Activated naive CD8-positive, alpha-beta T cell (primary cell): ENCODE data around the gene DAZAP1.
"Not testable (repeated sequence)": the region's sequence is repeated elsewhere in the genome, so short reads cannot be mapped to it uniquely, and the experiment has no call there.

Source experiments
- H3K27ac Mint-ChIP-seq: one replicate; pipeline ENCODE4 v1.8.0; 2021; ENCODE audit warnings: mixed read lengths
- H3K27me3 Mint-ChIP-seq: one replicate; pipeline ENCODE4 v1.8.0; 2021; ENCODE audit warnings: mixed read lengths
- H3K36me3 Mint-ChIP-seq: one replicate; pipeline ENCODE4 v1.8.0; 2021; ENCODE audit warnings: mixed read lengths
- H3K4me1 Mint-ChIP-seq: one replicate; pipeline ENCODE4 v1.8.0; 2021; ENCODE audit warnings: low read depth, mixed read lengths
- H3K4me3 Mint-ChIP-seq: one replicate; pipeline ENCODE4 v1.8.0; 2021; ENCODE audit warnings: mild to moderate bottlenecking, mixed read lengths
- H3K9me3 Mint-ChIP-seq: one replicate; pipeline ENCODE4 v1.8.0; 2021; ENCODE audit warnings: low read depth, mixed read lengths

The DAZAP1 gene

GRCh38 chr19:1410136-1410786, 2.9 kb downstream of the DAZAP1 start:
- Mint-ChIP-seq H3K27ac (peak overlapping the region; percentile 98), H3K27me3 (no peaks in the 10 kb centered on the region), H3K36me3 (peaks cover 2% of the 10 kb centered on the region), H3K9me3 (no peaks in the 10 kb centered on the region), H3K4me3 (peak overlapping the region; percentile 97), H3K4me1 (peaks cover 57% of the 10 kb centered on the region)

- Mint-ChIP-seq H3K27ac (peak overlapping the region; percentile 98), H3K27me3 (no peaks in the 10 kb centered on the region), H3K9me3 (no peaks in the 10 kb centered on the region), H3K4me1 (peaks cover 61% of the 10 kb centered on the region), H3K36me3 (peaks cover 2% of the 10 kb centered on the region), H3K4me3 (peak overlapping the region; percentile 97)
Observed at GRCh38 chr19:1410789-1411188, 3.4 kb downstream of the DAZAP1 start.

GRCh38 chr19:1411255-1412191, 4.1 kb downstream of the DAZAP1 start:
- H3K36me3 Mint-ChIP-seq = peaks cover 2% of the 10 kb centered on the region
- H3K9me3 Mint-ChIP-seq = no peaks in the 10 kb centered on the region
- H3K27me3 Mint-ChIP-seq = no peaks in the 10 kb centered on the region
- peaks cover 63% of the 10 kb centered on the region for H3K4me1 Mint-ChIP-seq
- H3K4me3 Mint-ChIP-seq = peak overlapping the region; percentile 97
- H3K27ac Mint-ChIP-seq = peak overlapping the region; percentile 98

- Mint-ChIP-seq H3K9me3 (no peaks in the 10 kb centered on the region), H3K27me3 (no peaks in the 10 kb centered on the region), H3K36me3 (peaks cover 2% of the 10 kb centered on the region), H3K4me1 (peaks cover 67% of the 10 kb centered on the region), H3K27ac (no peak overlapping the region), H3K4me3 (peak overlapping the region; percentile 69)
Observed at GRCh38 chr19:1412323-1412923, 5.0 kb downstream of the DAZAP1 start.

GRCh38 chr19:1412995-1413800, 5.8 kb downstream of the DAZAP1 start:
- no peaks in the 10 kb centered on the region for H3K9me3 Mint-ChIP-seq
- peaks cover 2% of the 10 kb centered on the region for H3K36me3 Mint-ChIP-seq
- peak overlapping the region; percentile 59 for H3K4me3 Mint-ChIP-seq
- no peaks in the 10 kb centered on the region for H3K27me3 Mint-ChIP-seq
- peaks cover 69% of the 10 kb centered on the region for H3K4me1 Mint-ChIP-seq
- H3K27ac Mint-ChIP-seq = peak overlapping the region; percentile 70

GRCh38 chr19:1416014-1416841, 8.8 kb downstream of the DAZAP1 start:
- H3K36me3 Mint-ChIP-seq = no peaks in the 10 kb centered on the region
- H3K9me3 Mint-ChIP-seq = no peaks in the 10 kb centered on the region
- no peaks in the 10 kb centered on the region for H3K27me3 Mint-ChIP-seq
- H3K4me1 Mint-ChIP-seq = peaks cover 48% of the 10 kb centered on the region
- H3K27ac Mint-ChIP-seq = peak overlapping the region; percentile 76
- peak overlapping the region; percentile 47 for H3K4me3 Mint-ChIP-seq

GRCh38 chr19:1417145-1417544, 9.8 kb downstream of the DAZAP1 start:
- H3K27ac Mint-ChIP-seq = no peak overlapping the region
- no peaks in the 10 kb centered on the region for H3K36me3 Mint-ChIP-seq
- H3K4me1 Mint-ChIP-seq = peaks cover 39% of the 10 kb centered on the region
- no peak overlapping the region for H3K4me3 Mint-ChIP-seq
- no peaks in the 10 kb centered on the region for H3K9me3 Mint-ChIP-seq
- no peaks in the 10 kb centered on the region for H3K27me3 Mint-ChIP-seq

- Mint-ChIP-seq H3K27me3 (no peaks in the 10 kb centered on the region), H3K36me3 (no peaks in the 10 kb centered on the region), H3K4me1 (peaks cover 36% of the 10 kb centered on the region), H3K4me3 (no peak overlapping the region), H3K9me3 (no peaks in the 10 kb centered on the region), H3K27ac (peak overlapping the region; percentile 50)
Observed at GRCh38 chr19:1417681-1418495, 10.5 kb downstream of the DAZAP1 start.

- Mint-ChIP-seq H3K4me3 (no peak overlapping the region), H3K27ac (no peak overlapping the region), H3K9me3 (no peaks in the 10 kb centered on the region), H3K36me3 (no peaks in the 10 kb centered on the region), H3K4me1 (peaks cover 30% of the 10 kb centered on the region), H3K27me3 (no peaks in the 10 kb centered on the region)
Observed at GRCh38 chr19:1418496-1418775, 11.1 kb downstream of the DAZAP1 start.

- H3K9me3 Mint-ChIP-seq = no peaks in the 10 kb centered on the region
- no peaks in the 10 kb centered on the region for H3K27me3 Mint-ChIP-seq
- H3K36me3 Mint-ChIP-seq = no peaks in the 10 kb centered on the region
- H3K4me1 Mint-ChIP-seq = peaks cover 25% of the 10 kb centered on the region
- H3K27ac Mint-ChIP-seq = no peak overlapping the region
- no peak overlapping the region for H3K4me3 Mint-ChIP-seq
Observed at GRCh38 chr19:1418951-1419738, 11.8 kb downstream of the DAZAP1 start.

- peaks cover 21% of the 10 kb centered on the region for H3K4me1 Mint-ChIP-seq
- H3K27me3 Mint-ChIP-seq, H3K36me3 Mint-ChIP-seq, H3K9me3 Mint-ChIP-seq, H3K4me3 Mint-ChIP-seq, H3K27ac Mint-ChIP-seq: not testable (repeated sequence)
Observed at GRCh38 chr19:1420085-1420484, 12.7 kb downstream of the DAZAP1 start.

- no peaks in the 10 kb centered on the region for H3K36me3 Mint-ChIP-seq
- no peak overlapping the region for H3K27ac Mint-ChIP-seq
- H3K9me3 Mint-ChIP-seq = no peaks in the 10 kb centered on the region
- no peak overlapping the region for H3K4me3 Mint-ChIP-seq
- peaks cover 18% of the 10 kb centered on the region for H3K4me1 Mint-ChIP-seq
- H3K27me3 Mint-ChIP-seq = no peaks in the 10 kb centered on the region
Observed at GRCh38 chr19:1420590-1420989, 13.2 kb downstream of the DAZAP1 start.
